DMS153 (cell line): ENCODE results near the gene KLK8.

Experiments used
- DNase-seq: peaks from one replicate; lab custom pipeline; 2025; lab: John Stamatoyannopoulos, UW

Gene KLK8

GRCh38 chr19:50947123-50947522 is 54.3 kb downstream of the KLK8 start:
- no peak for DNase-seq
